Activated T-helper 1 cell treated with anti-CD3 and anti-CD28 coated beads, Interleukin-2, amount 50 U/mL, for 16 hours (primary cell): ENCODE data around the gene ABLIM2.

Experiments
- DNase-seq, 2 donors: peaks; one replicate each; pipeline ENCODE4 v3.0.0-alpha.2; 2020; ENCODE audit warnings: low read depth in 1 of 2, low spot score in 1 of 2

Gene ABLIM2

DNA sequence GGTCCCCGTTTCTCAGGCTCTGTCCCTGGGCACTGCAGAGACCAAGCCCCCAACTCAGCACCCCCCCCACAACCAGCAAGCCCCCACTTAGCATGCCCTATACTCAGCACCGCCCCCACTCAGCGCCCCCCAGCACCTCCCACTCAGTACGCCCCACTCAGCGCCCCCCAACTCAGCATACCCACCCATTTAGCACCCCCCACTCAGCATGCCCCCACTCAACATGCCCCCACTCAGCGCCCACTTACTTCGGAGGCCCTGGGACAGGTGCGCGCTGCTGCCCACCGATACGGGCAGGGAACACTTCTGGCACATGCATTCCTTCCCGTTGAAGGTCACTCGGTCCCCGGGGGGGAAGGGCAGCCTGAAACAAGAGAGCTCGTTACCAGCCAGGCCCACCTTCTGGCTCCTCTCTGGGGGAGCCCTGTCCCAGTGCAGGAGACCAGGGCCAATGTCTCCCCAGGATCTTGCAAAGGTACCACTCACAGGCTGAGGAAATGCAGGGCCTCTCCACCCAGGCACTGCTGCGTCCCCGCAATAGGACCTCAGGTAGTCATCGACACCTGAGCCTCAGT is 70.6 kb downstream of the ABLIM2 start:
- no peak for DNase-seq

DNA sequence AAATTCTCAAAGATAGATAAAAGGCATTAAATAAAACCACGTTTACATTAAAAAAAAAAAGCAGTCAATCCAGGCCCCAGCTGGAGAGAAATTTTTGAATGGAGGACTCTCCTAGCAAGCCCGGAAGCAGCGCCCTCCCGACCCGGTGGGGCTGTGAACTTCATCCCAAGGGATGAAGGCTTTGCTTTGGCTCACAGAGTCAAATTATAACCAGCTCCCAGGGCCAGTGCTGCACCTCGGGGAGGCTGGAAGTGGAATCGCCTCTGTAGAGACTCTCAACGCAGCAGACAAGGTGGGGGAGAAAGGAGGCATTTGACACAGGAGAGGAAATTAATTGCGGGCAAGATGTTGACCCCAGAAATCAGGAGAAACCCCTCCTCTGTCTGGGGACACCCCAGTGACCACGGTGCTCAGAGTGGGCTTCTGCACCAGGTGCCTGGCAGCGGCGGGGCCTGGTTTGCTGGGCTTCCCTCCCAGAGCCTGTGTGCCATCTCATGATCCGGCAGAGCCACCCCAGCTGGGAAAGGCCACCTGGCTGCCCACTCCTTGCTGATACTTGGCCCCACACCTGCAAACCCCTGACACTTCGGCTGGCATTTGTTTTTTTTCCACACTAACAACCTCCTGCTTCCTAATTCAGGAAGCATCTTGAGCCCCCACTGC is 71.7 kb downstream of the ABLIM2 start:
- DNase-seq = no peak

DNA sequence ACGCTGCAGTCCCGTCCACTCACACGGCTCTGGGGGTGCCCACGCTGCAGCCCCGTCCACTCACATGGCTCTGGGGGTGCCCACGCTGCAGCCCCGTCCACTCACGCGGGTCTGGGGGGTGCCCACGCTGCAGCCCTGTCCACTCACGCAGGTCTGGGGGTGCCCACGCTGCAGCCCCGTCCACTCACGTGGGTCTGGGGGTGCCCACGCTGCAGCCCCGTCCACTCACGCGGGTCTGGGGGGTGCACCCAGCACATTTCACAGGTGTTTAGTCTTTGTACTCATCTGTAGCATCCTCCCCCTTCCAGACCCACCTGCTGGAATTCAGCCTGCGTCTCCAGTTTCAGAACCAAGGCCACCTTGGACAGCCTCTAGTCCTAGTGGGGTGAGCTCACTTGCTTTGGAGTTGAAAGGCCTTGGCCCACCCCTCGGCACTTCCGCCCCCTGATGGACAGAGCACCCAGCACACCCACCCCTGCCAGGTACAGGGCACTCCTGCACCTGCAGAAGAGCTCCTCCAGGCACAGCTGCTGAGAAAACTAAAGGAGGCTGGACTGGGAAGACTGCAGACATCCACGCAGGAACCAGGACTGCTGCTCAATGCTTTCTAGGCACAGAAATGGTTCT is 73.0 kb downstream of the ABLIM2 start:
- no peak for DNase-seq

DNA sequence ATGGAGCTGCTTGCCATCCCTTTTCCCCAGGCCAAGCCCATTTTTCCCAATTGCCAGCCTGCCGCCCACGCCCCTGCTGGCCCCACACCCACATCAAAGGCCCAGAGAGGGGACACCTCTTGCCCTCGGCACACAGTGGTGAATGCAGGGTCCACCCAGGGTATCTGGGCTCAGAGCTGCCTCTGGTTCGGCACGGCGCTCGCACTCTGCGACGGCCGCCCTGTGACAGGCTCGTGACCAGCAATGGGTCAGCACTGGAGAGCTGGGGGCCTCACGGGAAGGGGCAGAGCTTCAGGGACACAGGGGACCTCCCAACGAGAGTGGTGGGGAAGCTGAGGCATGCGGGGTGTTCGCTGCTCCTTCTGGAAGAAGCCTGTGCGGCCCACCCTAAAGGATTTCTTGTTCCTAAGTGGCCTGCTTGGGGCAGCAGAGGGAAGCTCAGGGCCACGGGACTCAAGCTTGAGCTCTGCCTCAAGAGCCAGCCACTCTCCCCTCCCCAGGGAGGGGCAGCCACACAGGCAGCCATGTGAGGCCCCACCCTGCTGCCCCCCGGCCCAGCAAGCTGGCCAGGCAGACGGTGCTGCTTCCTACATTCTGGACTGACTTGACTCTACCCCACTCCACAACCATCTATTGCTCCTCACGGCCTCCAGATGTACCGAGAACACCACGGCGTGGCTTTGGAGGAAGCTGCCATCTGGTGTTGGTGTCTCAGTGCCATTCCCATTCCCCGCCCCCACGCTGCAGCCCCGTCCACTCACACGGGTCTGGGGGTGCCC is 73.7 kb downstream of the ABLIM2 start:
- no peak for DNase-seq

DNA sequence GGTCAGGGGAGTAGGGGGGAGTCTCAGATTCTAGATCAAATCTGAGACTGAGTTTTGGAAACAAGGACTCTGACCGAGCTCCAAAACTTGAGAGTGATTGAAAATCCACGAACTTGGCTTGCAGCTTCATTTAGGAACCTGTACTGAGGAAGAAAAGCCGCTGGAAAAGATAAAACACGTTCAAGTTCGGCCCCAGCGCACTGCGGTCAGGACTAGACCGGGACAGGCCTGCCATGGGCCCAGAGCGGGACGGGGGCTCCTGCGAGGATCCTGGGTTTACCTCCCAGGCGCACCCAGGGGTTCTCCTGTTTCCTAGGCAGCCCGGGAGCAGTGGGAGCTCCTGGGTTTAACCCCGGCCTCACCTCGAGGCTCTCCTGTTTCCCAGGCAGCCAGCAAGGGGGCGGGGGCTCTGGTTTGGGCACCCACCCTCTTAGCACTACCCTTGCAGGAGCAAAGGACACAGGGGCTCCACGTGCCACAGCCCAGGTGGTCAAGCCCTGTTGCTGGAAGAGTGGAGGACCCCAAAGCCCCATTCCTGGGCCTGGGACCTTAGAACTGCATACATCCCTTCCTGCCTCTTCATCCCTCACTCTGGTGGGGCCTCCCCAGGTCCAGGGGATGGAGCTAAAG is 74.5 kb downstream of the ABLIM2 start:
- no peak for DNase-seq

DNA sequence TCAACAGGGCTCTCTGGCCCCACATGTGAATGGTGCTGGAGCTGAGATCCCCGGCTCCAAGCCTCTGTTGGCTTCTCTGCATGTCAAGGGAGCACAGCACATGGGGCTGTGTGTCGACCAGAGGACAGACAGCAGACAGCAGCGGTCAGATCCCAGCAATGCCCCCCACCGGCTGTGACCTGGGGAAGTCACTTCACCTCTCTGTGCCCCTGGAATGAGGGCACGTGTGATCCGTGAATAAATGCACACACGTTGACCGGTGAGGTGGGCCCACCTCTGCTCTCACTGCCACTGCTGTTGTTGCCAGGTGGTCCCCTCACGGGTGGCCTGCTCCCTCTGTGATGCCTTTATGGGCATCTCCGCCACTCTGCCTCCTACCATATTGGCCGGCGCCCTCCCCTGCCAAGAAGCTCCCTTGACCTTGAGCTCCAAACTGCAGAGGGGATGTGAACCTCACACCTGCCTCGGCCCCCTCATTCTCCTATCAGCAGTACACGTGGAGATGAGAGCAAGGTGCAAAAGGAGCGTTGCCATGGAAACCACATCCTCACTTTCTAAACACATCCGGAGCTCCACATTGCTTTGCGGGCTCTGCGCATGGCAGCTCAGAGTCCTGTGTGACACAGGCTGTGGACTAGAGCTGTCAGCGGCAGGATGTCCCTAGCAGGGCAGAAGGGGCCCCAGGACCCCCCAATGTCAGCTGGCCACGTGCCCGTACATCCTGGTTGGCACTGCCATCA is 75.4 kb downstream of the ABLIM2 start:
- DNase-seq = no peak

DNA sequence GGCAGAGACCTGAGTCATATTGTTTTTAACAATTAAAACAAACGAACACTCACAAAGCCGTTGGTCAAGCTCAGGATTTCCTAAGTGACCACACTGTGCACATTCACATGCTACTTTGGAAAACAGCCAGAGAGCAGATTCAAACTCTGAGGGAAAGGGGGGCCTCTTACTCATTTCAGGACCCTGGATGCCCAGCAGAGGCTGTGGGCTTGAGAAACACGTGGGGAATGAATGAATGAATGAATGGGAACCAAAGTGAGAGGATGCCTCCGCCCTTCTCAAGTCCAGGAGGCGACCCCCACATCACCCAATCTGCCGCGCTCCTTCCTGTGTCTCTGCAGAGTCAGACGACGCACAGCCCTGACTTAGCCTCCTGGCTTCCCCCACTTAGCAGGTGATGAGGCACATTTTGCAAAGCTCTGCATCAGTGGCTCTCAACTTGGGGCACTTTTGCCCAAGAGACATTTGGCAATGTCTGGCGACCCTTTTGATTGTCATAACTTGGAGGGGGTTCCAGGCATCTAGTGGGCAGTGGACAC is 76.0 kb downstream of the ABLIM2 start:
- DNase-seq = no peak

DNA sequence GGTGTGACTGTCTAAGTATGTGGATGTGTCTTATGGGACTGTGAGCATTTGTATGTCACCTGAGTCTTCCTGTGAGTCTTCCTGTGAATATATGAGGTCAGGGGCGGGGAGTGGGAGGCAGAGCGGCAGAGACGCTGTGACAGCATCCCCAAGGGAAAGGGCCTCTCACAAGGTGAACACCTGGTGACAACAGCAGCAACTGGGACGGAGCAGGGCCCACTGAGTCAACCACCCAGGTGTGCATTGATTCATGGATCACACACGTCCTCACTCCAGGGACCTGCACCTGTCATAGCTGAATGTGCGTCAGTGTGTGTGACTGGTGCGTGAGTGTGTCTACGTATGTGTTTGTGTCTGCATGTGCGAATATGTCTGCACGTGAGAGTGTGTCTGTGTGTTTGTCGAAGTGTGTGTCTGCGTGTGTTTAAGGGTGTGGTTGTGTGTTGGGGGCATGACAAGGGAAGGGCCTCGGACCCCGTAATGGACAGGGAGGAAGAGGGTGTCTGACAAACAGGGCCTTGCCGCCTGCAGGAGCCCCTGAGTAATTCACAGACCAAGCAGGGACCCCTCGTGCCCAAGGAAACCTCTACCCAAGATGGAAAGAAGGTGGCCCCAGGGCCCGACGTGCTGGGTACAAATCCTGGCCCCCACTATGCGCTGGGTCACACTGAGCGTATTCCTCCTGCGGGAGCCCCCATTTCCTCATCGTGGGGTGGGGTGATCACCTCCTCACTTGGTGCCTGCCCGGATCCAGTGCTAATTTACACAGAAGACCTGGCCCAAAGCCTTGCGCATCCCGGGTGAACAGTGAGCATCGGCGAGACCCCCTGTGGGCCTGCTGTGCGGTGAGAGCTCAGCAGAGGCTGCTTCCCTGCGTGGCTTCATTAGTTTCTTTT is 76.7 kb downstream of the ABLIM2 start:
- no peak for DNase-seq

DNA sequence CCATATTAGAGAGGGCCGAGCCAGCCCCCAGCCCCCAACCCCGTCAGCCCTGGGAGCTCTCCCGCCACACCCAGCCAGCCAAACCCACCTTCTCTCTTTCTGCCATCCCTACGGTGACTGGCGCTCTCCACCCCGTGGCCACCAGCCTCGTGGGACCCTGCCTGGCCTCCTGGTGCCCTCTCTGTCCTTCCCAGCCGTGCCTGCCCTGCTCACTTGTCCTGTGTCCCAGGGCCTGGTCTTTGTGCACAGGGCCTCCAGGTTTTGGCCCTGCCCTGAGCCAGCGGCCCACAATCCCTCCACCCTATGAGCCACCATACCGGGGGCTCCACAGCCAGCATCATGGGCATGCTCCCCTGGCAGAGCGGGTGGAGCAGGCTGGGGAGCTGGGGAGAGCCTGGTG is 77.4 kb downstream of the ABLIM2 start:
- DNase-seq = no peak

DNA sequence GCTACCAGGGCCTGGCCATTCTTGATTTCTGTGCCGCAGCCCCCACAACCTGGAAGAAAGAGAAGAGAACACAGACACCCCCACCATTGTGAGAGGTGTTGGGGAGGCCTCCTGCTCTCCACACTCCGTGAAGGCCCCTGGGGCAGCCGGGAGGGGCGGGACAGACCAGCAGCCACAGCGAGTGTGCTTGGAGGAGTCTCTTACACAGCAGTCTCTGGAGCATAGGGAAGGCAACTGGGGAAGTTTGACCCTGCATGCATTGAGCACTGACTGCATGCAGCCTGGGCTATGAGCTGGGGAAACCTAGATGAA is 77.9 kb downstream of the ABLIM2 start:
- no peak for DNase-seq

DNA sequence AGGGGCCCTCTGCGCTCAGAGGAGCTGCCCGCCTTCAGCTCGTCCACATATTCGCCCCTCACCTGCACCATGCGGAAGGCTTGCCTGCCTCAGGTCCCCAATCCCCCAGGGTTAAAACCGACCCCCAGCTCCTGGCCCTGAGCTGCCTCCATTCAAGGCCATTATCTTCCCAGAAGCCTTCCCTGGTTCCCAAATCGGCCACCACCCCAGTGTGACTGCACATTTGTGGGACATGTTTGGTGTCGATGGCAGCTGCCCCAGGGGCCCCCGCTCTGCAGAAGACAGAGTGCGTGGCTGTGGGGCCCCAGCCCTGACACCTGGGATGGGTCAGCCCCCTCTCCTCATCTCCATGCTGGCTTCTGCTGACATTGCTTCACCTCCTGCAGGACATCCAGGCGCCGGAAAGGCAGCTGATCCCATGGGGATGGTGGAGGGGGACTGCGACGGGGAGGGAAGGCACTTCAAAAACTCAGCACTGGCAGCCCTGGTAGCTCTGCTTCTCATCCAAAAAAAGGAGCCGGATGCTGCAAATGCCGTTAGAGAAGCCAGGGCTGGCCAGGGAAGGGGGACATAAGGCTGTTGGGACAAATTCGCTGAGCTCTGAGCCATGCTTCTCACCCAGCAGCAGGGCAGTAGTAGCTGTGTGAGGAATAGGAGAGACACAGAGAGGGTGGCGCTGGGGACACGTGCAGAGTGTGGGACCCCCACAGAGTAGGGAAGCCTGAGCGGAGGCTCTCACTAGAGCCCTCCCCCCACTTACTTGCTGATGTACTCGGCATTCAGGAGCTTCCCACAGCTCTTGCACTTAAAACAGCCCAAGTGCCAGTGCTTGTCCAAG is 78.5 kb downstream of the ABLIM2 start:
- DNase-seq = no peak

DNA sequence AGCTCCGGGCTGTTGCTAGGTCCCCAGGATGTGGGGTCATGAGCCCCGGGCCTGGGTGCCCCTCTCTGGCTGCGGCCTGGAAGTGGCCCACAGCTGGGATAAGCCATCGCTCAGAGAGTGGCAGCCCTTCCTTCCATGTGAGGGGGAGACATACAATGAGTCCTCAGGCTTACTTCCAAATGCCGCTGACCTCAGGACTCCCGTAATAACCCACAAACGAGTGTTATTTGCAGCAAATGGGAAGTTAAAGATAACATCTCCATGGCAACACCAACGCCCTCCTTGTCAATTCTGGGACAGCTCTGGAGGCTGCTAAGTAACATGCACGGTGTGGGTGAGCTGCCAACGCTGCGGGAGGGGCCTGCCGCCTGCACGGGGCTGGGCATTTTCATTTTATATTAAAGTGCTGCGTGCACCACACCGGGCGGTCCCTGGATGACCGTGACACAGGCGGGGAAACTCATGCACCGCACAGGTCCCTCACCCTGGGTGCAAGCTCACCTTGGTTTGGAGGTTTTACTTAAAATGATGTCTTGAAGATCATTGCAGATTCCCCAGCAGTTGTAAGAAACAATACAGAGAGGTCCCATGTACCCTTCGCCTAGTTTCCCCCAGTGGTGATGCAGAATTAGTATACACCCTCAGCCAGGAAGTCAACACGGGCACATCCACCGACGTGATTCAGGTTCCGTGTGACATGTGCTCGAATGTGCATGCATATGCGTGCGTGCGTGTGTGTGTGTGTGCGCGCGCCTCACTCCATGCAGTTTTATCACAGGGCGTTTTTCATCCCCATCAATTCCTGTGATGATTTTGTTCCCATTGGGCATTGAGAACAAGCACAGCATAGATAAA is 79.4 kb downstream of the ABLIM2 start:
- DNase-seq = no peak

DNA sequence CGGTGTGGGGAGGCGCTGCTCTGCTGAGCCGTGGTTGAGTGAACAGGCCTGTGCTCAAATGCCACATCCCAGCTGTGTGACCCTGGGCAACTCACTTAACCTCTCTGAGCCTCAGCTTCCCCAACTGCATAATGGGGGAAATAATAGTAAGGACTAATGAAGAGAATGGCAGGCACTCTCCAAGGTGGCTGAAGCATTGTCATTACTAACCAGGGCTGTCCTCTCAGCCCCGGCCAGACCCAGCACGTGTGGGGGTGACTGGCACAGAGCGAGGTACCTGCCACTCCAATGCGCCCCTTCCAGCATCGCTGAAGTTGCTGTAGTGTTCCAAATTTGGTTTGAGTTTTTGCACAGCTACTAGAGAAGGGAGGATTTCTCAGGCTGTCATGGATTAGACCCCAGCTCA is 80.0 kb downstream of the ABLIM2 start:
- DNase-seq = no peak

DNA sequence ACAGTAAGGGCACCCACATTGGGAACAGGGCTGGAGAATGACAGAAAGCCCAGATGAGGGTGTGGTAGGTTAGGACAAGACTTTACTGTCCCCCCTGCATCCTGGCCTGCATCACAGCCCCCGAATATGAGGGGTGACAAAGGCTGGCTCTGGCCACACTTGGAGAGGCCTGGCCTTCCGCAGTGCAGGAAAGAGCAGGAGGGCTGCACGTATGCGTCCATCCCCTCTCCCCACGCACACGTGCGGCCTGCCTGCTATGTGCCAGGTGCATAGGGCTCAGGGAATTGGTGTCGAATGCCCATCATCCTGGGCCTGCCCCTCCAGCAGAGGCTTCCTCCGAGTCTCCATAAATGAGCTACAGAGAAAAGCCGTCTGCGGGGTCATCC is 80.5 kb downstream of the ABLIM2 start:
- DNase-seq = no peak

DNA sequence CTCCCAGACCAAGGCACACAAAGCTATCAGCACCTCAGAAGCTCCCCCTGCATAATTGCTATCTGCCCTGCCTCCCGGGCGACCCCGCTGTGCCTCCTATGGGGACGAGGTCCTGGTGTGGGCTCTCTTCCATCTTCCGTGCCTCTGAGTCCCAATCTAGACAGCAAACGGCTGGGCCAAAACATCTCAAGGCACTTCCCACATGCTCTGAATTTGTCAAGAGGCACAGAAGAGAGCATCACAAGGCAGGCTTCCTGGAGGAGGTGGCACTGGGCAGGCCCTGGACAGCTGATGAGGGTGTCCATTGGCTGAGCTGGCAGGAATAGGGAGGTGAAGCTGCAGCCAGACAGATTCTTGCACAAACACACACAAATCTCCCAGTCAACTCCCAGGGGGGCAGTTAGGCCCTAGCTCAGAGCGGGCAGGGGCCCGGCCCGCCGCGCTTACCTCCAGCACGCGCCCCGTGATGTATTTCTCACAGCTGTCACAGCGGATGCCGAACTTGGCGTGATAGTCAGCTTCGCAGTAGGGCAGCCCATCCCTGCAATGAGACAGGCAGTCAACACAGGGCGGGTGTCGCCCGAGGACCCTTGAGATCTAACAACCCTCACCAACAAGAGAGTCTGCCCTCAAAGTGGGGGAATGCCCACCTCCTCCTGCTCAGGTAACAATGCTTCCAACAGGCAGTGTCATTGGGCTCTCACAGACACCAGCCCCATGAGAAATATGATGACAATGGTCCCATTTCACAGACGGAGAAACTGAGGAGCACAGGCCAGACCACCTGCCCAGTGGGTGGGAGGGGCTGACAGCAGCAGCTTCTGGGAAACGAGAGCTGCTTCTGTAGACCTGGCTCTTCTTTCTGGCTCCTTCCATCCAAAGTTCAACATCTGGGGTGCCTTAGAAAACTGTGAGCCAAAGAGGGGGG is 81.2 kb downstream of the ABLIM2 start:
- no peak for DNase-seq

DNA sequence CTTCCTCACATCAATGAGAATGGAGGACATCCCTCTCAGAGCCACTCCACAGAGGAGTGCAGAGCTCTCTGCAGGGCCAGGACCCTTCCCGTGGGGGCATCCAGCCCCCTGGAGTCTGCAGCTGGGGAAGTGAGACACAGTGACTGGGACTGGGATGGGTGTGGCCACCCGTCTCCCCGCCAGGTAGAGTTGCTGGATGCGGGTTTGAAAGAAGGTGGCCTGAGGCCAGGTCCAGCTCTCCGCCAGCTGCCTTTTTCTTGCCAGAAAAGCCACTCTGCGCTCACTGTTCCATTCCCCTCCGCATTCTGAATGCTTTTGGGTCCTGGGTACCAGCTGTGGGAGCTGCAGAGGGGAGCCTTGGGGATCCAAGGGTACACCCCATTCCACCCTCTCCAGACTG is 82.6 kb downstream of the ABLIM2 start:
- no peak for DNase-seq
